Tibial artery (tissue), 4 donors: Measurements from ENCODE around the gene PSTPIP1.

Source experiments
- DNase-seq, 2 donors: peaks; one replicate each; pipeline ENCODE4 v3.0.0-alpha.2; 2019
- H3K27ac ChIP-seq, 2 donors: fragments of 200-600 bp; sonication (generic) in 1 of 2; 1 replicate in 1 of 2; 2 replicates in 1 of 2; pipeline ENCODE4 v1.5.1; 2018 to 2019; ENCODE audit warnings: mild to moderate bottlenecking in 1 of 2
- H3K27me3 ChIP-seq, 2 donors: fragments of 200-600 bp; sonication (generic) in 1 of 2; one replicate each; pipeline versions ENCODE4 v1.5.1 to v1.6.0; 2016 to 2019
- H3K36me3 ChIP-seq, 3 donors: fragments of 200-600 bp; sonication (generic) in 2 of 3; one replicate each; pipeline ENCODE4 v1.5.1; 2016 to 2019; ENCODE audit warnings: mild to moderate bottlenecking in 2 of 3
- H3K4me1 ChIP-seq, 4 donors: fragments of 200-600 bp; sonication (generic) in 2 of 4; 1 replicate in 3 of 4; 2 replicates in 1 of 4; pipeline ENCODE4 v1.5.1; 2016 to 2019
- H3K4me3 ChIP-seq, 2 donors: fragments of 200-600 bp; sonication (generic) in 1 of 2; 1 replicate in 1 of 2; 2 replicates in 1 of 2; pipeline ENCODE4 v1.5.1; 2018 to 2019; ENCODE audit warnings: mild to moderate bottlenecking in 2 of 2
- H3K9me3 ChIP-seq, 3 donors: fragments of 200-600 bp; sonication (generic) in 1 of 3; one replicate each; pipeline ENCODE4 v1.5.1; 2016 to 2019
- CTCF ChIP-seq, 2 experiments: fragments of 200-600 bp in 1 of 2; fragments of 450-650 bp in 1 of 2; IDR thresholded peaks; one replicate each; pipeline ENCODE4 v1.5.1; 2017 to 2019; ENCODE audit warnings: antibody characterized with exemption in 2 of 2, mild to moderate bottlenecking in 1 of 2, moderate library complexity in 1 of 2
- intact Hi-C: fragments of 100-400 bp; cut with DNase I; formaldehyde crosslinking; loops from one replicate; pipeline ENCODE4 v1.15.0; 2023; ENCODE audit warnings: low total_unique reads

Gene PSTPIP1

GRCh38 chr15:77023576-77024272 is 28.8 kb downstream of the PSTPIP1 start:
- H3K27ac ChIP-seq, result no peak overlapping the region
- H3K36me3 ChIP-seq, result no peaks in the 10 kb centered on the region
- H3K27me3 ChIP-seq, result peaks cover 0 to 11% of the 10 kb centered on the region in 2 donors
- no peaks in the 10 kb centered on the region for H3K9me3 ChIP-seq
- peak; percentile 11 to 48 for DNase-seq
- intact Hi-C loops, result no loop called here
- no peak for TF ChIP-seq CTCF (IDR thresholded peaks at IDR 0.05)
- H3K4me3 ChIP-seq, result no peak overlapping the region
- peaks cover 0 to 12% (median 6%) of the 10 kb centered on the region in 4 donors for H3K4me1 ChIP-seq

GRCh38 chr15:77024273-77025082 is 29.6 kb downstream of the PSTPIP1 start:
- TF ChIP-seq CTCF (IDR thresholded peaks at IDR 0.05), result peak; percentile 92 to 97
- H3K36me3 ChIP-seq, result no peaks in the 10 kb centered on the region
- no peaks in the 10 kb centered on the region for H3K9me3 ChIP-seq
- H3K4me3 ChIP-seq, result no peak overlapping the region
- peaks cover 0 to 17% of the 10 kb centered on the region in 2 donors for H3K27me3 ChIP-seq
- peak; percentile 48 to 73 for DNase-seq
- intact Hi-C loops, result no loop called here
- H3K27ac ChIP-seq, result no peak overlapping the region
- peaks cover 0 to 12% (median 6%) of the 10 kb centered on the region in 4 donors for H3K4me1 ChIP-seq

GRCh38 chr15:77025083-77025901 is 30.4 kb downstream of the PSTPIP1 start:
- Histone ChIP-seq H3K27me3 (peaks cover 0 to 17% of the 10 kb centered on the region in 2 donors), H3K9me3 (no peaks in the 10 kb centered on the region), H3K4me3 (no peak overlapping the region), H3K4me1 (peaks cover 0 to 12% (median 6%) of the 10 kb centered on the region in 4 donors), H3K27ac (no peak overlapping the region), H3K36me3 (no peaks in the 10 kb centered on the region)
- peak in 1 of 2 donors; percentile 62 for DNase-seq
- no peak for TF ChIP-seq CTCF (IDR thresholded peaks at IDR 0.05)
- intact Hi-C loops, result no loop called here

GRCh38 chr15:77025941-77026411 is 31.1 kb downstream of the PSTPIP1 start:
- Histone ChIP-seq H3K9me3 (no peaks in the 10 kb centered on the region), H3K36me3 (no peaks in the 10 kb centered on the region), H3K4me3 (no peak overlapping the region), H3K4me1 (peaks cover 0 to 12% (median 6%) of the 10 kb centered on the region in 4 donors), H3K27me3 (peaks cover 0 to 22% of the 10 kb centered on the region in 2 donors), H3K27ac (no peak overlapping the region)
- peak in 1 of 2 donors; percentile 56 for DNase-seq
- TF ChIP-seq CTCF (IDR thresholded peaks at IDR 0.05), result no peak
- intact Hi-C loops, result no loop called here

GRCh38 chr15:77026501-77027110 is 31.7 kb downstream of the PSTPIP1 start:
- intact Hi-C loops, result no loop called here
- H3K27me3 ChIP-seq, result peaks cover 0 to 22% of the 10 kb centered on the region in 2 donors
- no peak overlapping the region for H3K4me3 ChIP-seq
- peak; percentile 13 to 63 for DNase-seq
- no peaks in the 10 kb centered on the region for H3K36me3 ChIP-seq
- H3K27ac ChIP-seq, result no peak overlapping the region
- peaks cover 0 to 12% (median 6%) of the 10 kb centered on the region in 4 donors for H3K4me1 ChIP-seq
- TF ChIP-seq CTCF (IDR thresholded peaks at IDR 0.05), result no peak
- H3K9me3 ChIP-seq, result no peaks in the 10 kb centered on the region
